Activated naive CD4-positive, alpha-beta T cell (primary cell): ENCODE measurements around the gene PLCL1.

Experiments used
- DNase-seq, 4 experiments: peaks; one replicate each; lab custom pipeline; 2025; lab: John Stamatoyannopoulos, UW

PLCL1 gene

DNA sequence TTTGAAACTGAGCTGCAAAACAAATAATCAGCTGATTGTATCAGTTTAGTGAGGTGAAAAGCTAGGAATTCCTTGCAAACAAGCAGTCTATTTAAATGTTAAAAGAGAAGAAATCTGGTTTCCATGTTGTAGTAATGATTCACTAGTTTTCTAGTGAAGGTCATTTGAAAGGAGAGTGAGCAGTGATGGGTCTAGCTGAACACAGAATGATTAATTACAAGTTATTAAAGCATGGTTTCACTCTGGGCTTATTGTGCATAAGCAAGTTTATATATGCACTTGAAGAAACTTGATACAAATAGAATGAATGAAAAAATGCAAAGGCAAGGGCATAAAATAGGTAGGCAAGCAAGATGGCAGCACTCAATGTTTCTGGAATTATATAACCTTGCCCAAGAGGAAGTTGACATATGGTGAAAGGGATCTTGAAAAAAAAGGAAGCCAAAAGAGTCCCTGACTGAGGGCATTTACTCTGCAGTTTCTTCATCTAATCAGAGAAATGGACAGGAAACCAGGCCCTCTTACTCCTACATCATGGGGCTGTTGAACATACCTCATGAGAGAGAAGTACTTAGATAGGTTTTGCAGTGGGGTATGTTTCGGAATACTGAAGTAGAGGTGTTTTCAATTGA, 53.2 kb downstream of the PLCL1 start:
- no peak for DNase-seq

DNA sequence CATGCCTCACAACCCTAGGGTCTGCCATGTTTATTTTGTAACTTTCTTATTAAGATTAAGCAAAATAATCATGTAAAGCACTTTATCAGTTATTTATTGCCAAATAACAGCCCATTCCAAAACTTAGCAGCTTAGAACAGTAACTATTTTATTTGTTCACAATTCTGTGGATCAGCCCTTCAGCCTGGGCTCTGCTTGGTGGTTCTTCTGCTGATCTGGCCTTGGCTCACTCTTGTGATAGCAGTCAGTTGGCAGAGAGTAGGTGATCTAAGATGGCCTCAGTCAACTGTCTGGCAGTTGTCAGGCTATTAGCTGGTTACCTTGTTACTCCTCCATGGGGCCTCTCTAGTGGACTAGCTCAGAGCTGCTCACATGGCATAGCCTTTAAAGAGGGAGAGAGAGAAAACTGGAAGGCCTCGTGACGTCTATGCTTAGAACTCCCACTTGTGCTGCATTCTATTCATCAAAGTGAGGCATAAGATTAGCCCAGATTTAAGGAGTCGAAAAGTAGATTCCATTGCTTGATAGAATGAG, 54.3 kb downstream of the PLCL1 start:
- no peak for DNase-seq

DNA sequence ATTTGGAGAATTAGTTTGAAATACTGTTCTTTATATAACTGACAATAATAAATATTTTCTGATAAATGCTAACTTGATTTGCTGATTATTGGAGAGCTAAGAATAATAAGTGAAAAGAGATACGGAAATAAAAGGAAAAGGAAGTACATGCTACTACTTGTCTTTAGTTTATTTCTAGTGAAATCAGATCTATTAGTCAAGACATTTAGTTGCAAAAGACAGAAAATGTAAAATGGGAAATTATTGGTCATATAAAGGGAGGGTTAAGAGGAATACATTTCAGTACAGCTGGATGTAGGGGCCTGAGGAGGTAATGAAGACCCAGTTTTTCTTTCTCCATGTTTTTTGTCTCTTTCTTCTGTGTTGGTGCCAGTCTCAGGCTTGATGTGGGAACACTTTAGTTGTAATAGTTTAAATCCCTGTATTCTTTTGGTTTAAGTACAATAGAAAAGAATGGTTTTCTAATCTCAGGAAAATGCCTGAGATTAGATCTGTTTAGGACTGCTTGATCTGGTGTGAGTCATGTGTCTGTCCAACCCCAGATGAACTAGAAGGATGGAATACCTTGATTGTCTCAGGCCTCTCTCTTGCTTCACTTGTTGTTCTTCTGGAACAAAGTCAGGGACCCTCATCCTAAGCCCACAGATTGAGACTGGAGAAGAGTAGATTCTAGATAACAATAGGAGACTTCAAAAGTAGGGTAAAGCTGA, 58.0 kb downstream of the PLCL1 start:
- no peak for DNase-seq

DNA sequence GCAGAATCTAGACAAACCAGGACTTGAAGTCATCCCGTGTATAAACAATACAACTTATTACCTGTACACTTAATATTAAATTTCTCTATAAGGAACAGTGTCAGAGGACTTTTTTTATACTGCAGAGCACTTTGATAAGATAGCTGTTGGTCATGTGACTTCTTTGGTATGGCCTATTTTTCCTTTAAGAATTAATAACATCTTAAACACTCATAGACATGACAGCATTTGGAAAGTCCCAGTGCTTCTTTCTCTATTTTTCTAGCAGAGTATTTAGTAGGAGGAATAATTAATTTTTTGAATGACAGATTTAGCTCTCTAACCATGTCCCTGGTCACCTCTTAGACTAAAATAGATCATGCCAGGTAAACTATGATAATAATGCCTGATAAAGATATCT, 59.4 kb downstream of the PLCL1 start:
- DNase-seq, result no peak

DNA sequence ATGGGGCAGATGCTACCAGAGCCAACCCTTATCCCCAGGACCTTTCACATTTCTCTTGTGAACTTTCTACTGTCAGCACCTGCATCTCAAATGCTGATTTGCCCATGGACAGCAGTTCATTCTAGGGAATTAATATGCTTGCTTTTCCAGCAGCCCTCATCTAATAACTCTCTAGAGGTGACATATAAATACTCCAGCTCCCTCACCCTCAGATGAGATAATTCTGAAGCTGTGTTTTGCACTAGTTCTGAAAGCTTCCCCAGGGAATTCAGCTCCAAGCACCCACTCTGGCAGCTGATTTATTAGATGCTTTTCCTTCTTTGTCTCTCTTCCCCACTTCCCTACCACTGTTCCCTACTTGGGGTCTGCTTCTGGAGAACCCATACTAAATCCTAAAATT, 62.1 kb downstream of the PLCL1 start:
- DNase-seq, result no peak

DNA sequence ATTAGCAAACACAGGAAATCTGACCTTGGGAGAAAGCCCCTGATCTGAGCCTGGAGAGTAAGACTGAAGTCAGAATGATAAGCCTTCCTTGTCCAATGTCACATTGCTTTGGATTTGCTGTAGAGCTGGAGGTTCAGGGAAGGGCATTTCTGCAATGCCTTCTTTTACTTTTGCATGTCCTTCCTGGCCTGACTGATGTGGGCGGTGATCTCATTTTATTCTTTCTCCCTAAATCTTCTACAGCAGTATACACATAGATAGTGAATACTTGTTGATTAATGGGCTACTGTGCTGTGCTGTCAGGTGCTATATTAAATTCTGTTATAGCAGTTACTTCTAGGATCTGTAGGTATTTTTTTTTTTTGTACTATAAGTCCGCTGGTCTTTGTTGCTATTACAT, 62.6 kb downstream of the PLCL1 start:
- DNase-seq, result no peak

DNA sequence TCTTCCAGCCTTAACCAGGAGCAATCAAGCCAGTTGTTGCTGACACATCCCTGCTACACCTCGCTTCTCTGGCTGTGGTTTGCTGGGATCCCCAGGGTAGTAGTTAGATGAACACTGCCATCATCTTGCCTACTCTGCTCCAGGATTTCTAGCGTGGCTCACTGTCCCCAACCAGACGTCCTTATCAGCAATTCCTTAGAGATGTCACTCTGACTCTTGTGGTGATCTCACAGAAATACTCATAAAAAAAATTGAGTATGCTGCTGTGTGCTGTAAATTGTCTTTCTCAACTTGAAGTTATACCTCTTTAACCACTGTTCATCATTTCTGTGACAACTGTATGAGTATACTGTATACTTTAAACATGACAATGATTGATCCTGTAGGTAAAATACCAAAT, 63.2 kb downstream of the PLCL1 start:
- DNase-seq, result no peak

DNA sequence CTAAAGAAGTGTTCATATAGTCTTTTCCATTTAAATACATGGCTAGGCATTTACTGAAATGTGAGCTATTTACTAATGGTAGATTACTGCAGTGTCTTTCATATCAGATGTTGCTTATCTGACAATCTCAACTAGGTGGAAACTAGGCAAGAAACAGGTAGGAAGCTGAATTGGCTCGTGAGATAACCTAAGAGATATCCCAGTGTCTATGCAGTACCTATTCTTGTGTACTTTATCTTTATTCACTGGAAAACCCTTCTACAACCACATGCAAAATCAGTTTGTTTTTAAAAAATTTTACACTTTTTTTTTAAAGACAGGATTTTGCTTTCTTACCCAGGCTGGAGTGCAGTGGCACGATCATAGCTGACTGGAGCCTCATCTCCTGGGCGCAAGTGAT, 63.8 kb downstream of the PLCL1 start:
- no peak for DNase-seq

DNA sequence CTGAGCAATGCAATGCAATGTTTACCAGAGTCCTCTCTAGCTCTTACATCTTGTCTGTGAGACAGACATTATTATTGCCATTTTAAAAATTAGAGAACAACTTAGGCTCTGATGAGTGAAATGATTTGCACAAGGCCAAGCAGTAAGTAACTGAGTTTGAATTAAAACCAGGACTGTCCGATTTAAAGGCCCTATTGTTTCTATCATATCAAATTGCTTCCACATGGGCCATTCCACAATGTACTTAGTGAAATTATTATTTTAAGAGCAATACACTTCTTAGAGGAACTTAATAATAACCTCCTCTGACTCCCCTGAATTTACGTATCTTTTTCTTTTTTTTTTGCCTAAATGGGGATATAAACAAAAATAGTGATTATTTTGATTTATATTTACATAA, 64.6 kb downstream of the PLCL1 start:
- DNase-seq, result no peak

DNA sequence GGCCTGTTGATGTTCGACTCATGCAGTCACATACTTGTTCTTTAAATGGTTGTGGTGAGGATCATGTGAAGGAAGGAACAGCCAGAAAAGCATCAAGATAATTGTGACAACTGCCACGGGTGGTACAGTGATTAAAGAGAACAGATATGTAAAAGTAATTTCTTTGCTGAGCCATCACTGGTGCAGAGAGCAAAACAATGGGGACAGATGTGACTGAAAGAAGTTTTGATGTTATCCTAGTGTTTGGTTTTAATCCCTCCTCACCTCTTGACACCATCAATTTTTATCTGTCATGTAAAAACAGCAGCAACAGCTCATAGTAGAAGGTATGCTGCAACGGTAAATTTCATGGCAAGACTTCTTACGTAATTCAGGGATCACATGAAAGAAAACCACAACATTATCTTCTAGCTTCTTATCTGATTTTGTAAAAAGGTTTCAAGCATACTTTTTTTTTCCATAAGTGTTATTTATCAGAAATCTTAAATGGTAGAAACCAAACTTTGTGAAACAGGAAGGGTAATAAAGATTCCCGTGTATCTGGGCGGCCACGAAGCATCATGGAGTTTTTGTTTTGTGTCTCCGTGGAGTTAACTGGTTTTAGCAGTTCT, 65.2 kb downstream of the PLCL1 start:
- DNase-seq, result no peak

DNA sequence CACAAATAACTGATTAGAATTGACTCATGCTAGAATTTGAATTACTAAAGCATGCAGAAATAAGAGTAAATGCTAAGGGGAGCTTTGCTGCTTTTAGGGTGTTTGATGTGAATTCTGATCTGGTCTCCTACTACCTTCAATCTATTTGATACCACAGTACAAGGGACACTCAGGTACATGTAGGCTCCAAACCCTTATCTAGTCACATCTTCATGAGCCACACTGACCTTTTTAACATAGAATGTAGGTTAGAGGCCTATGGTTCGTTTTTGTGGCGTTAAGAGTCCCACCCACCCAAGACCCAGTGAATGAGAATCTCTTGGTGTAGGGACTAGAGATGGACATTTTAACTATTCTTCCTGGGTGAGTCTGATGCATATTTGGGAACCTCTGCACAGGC, 65.7 kb downstream of the PLCL1 start:
- DNase-seq, result no peak

DNA sequence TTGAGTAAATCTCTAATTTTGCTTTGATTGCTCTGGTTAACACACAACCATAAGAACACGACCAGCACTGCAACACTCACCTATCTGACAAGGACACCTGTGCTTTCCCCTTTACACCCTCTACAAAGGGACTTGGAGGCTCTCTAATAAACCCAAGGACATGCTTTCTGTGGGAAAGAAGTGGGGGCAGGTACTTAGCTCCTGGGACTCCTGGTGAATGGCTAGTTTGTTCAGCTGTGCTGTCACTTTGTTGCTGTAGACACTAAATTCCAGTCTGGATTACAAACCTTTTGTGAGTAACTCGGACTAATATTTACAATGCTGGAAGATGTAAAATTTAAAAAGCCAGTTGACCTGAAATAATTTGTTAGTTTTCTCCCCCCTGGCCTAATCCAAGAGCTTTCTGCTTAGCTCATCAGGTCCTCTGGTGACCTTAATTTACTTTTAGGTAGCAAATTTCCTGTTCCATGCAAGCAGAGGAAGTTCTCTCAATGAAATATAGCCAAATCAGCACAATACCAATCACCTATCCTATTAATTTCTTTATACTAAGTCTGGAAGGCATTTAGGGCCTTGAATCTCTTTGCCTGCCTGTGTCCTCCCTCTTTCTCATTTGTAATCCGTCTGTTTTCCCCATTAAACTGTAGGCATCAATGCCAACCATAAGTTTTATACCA, 67.5 kb downstream of the PLCL1 start:
- no peak for DNase-seq

DNA sequence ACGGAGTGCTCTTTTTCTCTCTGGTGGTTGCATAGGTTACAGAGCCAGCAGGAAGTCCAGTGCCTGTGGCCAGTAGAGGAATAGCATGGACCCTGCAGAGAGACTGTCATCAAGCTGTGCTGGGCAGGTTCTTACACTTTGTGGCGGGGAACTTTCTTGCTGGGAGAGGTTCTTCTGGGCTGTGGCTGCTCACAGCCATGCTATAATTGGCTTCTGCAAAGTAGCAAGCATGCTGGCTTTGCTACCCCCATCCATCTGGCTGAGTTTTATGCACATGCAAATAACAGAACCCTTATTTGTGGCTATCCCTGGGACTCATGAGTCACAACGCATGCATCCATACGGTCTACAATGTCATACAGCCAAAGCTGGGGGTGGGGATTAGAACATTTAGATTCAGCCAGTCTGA, 68.9 kb downstream of the PLCL1 start:
- DNase-seq, result no peak

DNA sequence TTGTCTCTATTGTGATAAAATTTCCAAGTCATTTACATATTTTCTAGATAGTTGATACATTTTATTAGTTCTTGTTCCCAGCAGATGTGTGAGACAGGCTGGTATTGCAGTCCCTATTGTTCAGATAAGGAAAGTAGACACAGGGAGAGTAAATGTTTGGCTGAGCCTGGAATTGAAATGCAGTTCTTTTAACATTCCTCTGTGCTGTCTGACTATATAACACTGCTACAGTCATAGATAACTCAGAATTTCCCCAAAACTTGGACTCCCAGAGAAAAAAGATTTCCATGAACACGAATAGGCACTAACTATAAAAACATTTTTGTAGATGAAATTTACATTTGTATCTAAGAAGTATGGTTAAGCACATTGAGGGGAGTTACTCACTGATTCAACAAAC, 71.4 kb downstream of the PLCL1 start:
- DNase-seq, result no peak

DNA sequence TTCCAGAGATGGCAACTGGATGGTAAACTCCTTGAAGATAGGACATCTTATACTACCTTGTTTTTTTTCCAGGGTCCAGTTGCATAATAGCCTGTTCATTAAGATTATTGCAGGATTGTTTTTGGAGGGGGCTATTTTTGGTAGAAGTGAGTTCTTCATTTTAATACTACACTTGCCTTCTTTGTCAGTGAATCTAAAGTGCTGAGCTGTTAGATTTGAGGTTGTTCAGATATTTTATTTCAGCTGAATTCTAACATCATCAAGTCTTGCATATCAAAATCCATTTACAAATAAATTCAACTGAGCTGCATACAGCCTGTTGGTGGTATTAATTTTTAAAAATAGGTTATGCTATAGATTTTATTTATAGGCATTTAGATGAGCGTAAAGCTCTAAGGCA, 72.1 kb downstream of the PLCL1 start:
- no peak for DNase-seq

DNA sequence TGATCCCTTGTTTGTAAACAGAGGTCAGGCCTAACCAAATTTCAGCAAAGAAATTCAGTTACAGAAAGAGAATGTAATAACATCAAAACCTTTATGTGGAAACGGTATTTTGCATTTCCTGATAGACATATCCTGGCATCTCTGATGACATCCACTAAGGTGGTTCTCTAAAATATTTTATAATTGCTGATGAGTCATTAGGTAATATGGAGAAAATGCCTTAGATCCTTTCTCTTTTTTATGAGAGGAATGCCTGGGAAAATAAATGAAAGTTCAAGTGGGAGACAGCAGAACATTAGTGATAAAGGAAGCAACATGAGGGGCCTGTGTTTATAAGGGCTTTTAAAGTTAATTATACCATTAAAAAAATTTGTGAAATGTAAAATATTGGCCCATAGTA, 72.6 kb downstream of the PLCL1 start:
- no peak for DNase-seq

DNA sequence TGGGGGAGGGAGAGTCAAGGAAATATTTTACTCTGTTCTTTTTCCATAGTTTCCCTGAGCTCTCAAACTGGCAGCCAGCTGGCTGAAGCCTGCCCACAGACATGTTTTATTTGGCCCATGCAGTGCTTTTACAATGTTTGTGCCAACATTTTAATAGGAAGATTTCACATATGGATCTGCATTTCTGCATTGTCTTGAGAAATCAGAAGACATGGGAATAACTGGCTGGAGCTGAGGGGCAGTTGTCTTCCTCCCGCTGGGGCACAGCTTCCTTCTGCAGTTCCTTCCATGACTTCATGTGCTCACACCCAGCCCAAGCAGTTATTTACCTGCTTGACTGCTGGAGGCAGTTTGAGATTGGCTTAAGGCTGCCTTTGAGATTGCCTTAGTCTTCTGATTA, 74.4 kb downstream of the PLCL1 start:
- no peak for DNase-seq

DNA sequence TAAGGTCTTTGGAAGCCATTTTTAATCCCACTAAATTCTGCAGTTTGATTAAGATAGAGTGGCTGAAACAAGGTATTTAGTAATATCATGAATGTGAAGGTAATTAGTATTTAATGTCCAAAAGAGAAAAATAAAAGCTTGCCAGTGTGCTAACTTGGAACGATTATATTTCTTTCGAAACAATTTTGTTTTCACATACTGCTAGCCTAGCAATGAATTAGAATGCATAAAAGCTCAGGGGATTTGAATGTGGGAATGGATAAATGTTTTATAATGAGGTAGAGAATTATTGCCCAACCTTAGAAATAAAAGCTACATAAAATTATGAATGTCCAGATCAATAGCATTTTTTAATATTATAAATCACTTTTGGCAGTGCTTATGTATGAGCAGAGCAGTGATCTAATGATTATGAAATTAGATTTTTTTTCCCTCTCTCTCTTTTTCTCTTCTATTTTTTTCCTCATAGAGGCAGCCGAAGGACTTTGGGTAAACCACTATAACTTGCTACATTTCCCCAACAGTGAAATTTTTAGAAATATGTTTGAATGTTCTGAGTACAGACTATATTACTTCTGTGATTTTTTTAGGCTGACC, 75.5 kb downstream of the PLCL1 start:
- DNase-seq, result no peak

DNA sequence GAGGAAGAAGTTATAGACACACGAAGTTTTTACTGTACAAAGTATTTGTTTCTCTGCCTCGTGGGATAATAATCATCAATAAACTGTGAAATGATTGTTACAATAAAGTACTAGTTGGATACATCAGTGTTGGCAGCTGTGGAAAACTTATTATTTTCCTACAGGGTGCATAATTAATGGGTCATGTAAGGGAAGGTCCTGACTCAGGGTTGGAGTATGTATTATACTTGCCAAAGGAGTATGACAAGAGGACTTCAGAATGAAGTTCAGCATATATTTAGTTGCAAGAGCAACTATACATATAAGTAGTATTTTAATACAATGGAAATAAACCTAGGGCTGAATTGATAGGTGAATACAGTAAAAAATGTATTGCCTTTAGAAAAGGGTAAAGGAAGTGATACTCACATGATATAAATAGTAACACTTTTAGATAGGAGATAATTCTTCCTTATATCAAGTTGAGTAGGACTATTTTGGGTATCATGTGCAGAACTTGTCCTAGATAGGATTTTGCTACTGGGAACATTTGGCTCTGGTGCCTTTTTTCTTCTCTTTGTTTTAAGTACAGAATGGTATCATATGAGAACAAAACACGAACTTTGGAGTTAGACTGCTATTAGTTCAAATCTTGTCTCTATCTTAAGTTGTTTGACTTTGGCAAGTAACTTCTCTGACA, 79.1 kb downstream of the PLCL1 start:
- DNase-seq, result no peak

DNA sequence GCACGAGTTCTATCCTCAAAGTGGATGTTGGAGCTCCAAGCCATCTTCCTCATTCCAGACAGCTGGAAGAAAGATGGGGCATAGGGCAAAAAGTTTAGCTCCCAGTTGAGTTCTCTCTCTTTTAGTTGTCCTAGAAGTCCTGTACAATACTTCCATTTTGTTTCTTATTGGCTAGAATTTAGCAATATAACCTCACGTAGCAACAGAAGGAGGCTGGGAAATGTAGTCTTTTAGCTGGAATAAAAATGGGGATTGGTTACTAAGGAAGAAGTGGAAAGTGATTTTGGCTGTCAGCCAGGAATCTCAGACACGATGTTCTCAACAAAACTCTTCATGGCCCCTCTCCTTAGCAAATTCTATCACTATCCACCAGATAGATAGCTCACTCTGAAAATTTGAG, 79.9 kb downstream of the PLCL1 start:
- no peak for DNase-seq

DNA sequence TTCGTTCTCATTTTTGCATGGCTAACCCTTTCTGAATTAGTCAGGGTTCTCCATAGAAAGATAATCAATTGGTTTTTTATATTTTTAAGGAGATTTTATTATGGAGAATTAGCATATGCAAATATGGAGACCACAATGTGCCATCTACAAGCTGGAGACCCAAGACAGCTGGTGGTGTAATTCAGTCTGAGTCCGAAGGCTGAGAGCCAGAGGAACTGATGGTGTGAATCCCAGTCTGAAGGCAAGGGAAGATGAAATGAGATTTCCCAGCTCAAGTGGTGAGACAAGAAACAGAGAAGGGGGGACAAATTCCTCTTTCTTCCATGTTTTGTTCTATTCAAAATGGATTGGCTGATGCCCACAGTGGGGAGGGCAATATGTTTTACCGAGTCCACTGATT, 80.7 kb downstream of the PLCL1 start:
- DNase-seq, result no peak

DNA sequence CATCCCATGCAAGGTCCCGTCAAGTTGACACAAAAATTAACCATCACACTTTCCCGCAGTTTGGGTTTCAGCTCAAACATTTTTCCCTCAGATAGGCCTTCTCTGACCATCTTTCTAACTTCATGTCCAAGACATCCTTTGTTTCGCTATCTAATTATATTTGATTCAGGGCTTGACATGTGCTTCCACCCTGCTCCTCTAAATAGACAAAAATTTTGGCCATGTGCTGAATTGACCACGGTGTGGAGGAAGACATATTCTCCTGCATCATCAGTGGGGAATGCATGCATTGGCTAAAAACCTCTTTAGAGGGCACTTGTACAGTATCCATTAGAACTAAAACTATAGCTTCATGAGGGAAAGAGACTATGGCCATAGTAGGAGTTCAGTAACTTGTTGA, 81.2 kb downstream of the PLCL1 start:
- DNase-seq, result no peak
